GM04504 (cell line): ENCODE measurements around the gene ADGRL3.
"Not testable (repeated sequence)": the region's sequence is repeated elsewhere in the genome, so short reads cannot be mapped to it uniquely, and the experiment has no call there.

Experiments
- DNase-seq: peaks from one replicate; pipeline ENCODE4 v3.0.0-alpha.2; 2012; ENCODE audit warnings: low read depth

Gene ADGRL3

DNA sequence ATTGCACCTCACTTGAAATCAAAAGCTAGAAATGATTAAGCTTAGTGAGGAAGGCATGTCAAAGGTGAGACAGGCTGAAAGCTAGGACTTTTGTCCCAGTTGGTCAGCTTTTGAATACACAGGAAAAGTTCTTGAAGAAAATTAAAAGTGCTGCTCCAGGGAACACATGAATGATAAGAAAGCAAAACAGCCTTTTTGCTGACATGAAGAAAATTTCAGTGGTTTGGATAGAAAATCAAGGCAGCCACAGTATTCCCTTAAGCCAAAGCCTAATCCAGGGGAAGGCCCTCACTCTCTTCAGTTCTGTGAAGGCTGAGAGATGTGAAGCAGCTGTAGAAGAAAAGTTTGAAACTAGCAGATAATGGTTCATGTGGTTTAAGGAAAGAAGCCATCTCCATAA lies 150.8 kb downstream of the ADGRL3 start:
- DNase-seq = no peak

- DNase-seq = no peak
These were observed 156.6 kb downstream of the ADGRL3 start for GRCh38 chr4:61356696-61357095.

DNA sequence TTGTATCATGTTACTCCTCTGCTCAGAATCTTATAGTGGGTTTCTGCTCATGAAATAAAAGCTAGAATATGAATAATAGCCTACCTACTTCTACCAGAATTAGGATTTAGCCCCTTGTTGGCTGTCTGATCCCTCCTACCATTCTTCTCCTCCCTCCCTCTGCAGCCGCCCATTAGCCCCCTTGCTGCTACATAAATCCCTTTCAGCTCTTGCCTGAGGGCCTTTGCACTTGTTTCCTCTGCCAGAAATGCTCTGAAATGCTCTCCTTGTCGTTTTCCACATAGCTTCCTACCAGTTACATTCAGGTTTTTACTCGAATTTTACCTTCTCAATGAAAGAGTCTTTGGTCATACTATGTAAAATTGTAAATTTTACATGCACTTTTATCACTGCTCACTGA lies 159.2 kb downstream of the ADGRL3 start:
- no peak for DNase-seq

GRCh38 chr4:61372817-61373216 lies 172.7 kb downstream of the ADGRL3 start:
- DNase-seq = not testable (repeated sequence)

DNA sequence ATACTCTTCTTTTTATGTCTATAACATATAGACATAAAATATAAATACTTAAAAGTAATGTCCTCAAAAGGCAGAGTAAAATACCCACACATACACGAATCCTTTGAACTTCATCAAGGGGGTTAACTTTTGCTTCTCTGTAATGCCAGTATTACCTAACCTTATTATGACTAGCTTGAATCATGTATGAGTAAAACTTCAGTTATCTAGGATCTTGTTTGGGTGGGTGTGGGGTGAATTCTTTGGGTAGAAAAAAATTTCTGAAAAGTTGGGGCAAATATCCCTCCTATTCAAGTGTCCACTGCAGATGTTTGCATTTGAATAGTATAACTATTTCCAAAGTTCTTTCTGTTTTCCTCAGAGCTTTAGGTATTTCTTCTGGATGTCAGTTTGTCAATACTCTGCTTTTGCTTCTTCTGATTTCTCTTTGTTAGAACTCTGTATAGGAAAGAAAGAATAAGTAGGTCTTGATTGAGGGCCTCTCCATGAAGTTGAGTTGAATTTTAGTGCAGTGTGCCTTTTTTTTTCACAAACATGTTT lies 173.8 kb downstream of the ADGRL3 start:
- DNase-seq = no peak

GRCh38 chr4:61374447-61374891 lies 174.3 kb downstream of the ADGRL3 start:
- no peak for DNase-seq

DNA sequence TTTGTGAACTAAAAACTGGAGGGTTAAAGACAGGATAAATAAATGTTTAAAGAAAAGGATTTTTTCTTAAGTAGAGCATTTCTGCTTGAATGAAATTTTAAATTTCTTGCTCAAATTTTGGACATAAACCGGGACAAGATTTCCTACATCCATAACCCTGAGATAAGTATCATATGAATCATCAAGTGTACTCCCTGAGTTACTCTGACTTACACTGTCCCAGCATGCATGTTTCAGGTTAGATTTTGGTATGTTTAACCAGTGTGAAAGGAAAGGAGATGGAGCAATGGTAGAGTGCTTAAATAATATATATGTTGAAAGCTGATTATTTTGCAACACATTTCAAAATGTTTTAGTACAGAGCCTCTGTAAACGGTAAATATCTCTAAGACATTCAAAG lies 175.2 kb downstream of the ADGRL3 start:
- DNase-seq = no peak

GRCh38 chr4:61376301-61376700 lies 176.2 kb downstream of the ADGRL3 start:
- DNase-seq = no peak

GRCh38 chr4:61379406-61379805 lies 179.3 kb downstream of the ADGRL3 start:
- DNase-seq = no peak

- DNase-seq = no peak
These were observed 180.7 kb downstream of the ADGRL3 start for GRCh38 chr4:61380865-61381264.

DNA sequence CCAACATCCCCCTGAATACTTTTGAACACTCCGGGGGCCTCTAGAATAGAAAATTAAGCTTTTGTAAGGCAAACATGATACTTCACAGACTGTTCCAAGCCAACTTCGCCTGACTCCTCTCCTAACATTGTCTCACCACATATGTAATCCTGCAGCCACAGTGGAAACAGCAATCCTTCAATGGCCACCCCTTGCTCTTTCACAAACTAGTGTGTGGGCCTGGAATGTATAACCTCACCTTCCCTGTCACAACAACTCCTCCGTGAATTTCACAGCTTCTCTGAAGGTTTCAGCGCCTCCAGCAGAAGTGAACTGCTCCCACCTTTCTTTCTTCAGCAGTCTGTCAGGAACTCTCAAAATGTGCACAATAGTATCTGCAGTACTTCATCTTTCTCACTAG lies 185.1 kb downstream of the ADGRL3 start:
- no peak for DNase-seq

- DNase-seq = not testable (repeated sequence)
These were observed 187.2 kb downstream of the ADGRL3 start for GRCh38 chr4:61387372-61387771.

- no peak for DNase-seq
These were observed 189.5 kb downstream of the ADGRL3 start for GRCh38 chr4:61389640-61390039.

DNA sequence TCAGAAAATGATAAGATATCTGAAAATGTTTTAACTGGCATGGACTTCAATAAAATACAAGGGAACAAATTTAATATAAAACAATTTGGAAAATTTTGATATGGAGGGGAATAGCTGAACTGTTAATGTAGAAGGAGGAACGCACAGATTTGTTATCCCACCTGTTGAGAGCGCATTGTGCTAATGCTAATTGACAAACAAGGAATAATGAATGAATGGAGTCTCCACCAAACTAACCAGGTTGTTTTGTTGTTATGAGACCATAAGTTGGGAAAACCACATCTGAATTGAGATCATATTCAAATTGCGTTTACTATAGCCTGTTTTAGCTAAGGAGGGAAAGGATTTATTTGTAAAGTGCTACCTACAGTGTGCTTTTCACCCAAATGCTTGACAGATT lies 195.6 kb downstream of the ADGRL3 start:
- no peak for DNase-seq

DNA sequence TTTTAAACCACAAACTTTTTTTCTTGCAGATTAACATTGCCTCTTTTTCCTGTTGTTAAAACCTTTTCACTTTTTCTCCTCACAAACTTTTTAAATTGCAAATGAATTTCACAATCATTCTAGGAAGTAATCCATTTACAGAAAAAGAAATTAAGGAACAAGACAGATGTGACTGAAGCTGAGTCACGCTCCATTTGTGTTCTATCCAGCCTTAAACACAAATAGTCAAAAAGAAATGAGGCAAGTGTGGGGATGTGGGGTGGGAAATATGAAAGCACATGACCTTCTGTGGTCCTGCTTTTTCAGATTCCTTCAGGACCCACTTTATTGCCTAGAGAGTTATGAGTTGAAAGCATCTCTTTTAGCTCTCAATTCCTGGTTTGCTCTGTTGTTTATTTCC lies 197.0 kb downstream of the ADGRL3 start:
- peak; percentile 0 for DNase-seq

- DNase-seq = no peak
These were observed 200.4 kb downstream of the ADGRL3 start for GRCh38 chr4:61400439-61401038.

DNA sequence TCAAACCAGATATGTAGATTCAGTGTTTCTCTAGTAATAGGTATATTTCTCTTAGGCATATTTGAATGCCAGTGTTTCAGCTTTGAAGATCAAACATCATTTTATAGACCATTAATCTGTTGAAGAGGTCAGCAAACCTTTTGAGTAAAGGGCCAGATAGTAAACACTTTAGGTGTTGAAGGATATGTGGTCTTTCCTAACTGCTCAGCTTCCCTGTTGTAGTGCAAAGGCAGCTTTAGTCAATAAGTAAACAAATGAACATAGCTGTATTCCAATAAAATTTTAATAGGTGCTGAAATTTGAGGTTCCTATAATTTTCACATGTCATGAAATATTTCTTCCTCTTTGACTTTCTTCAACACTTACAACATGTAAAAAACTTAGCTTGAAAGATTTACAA lies 201.6 kb downstream of the ADGRL3 start:
- no peak for DNase-seq

GRCh38 chr4:61405307-61405706 lies 205.2 kb downstream of the ADGRL3 start:
- no peak for DNase-seq

DNA sequence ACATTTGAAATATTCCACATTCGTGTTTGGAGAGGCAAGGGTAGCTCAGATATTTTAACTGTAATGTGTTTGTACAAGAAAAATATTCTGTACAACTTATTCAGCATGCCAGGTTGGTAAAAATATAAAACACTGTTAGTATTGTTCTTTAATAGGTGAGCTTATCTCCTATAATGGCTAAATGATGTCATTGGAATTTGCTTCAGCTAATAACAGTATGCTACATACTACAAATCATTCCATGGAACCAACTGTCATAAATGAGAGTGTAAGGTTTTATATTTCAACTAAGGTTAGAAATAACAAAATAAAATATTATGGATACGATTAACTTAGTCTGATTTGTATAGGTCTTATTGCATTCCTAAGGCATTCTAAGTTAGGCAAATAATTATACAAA lies 206.6 kb downstream of the ADGRL3 start:
- no peak for DNase-seq

DNA sequence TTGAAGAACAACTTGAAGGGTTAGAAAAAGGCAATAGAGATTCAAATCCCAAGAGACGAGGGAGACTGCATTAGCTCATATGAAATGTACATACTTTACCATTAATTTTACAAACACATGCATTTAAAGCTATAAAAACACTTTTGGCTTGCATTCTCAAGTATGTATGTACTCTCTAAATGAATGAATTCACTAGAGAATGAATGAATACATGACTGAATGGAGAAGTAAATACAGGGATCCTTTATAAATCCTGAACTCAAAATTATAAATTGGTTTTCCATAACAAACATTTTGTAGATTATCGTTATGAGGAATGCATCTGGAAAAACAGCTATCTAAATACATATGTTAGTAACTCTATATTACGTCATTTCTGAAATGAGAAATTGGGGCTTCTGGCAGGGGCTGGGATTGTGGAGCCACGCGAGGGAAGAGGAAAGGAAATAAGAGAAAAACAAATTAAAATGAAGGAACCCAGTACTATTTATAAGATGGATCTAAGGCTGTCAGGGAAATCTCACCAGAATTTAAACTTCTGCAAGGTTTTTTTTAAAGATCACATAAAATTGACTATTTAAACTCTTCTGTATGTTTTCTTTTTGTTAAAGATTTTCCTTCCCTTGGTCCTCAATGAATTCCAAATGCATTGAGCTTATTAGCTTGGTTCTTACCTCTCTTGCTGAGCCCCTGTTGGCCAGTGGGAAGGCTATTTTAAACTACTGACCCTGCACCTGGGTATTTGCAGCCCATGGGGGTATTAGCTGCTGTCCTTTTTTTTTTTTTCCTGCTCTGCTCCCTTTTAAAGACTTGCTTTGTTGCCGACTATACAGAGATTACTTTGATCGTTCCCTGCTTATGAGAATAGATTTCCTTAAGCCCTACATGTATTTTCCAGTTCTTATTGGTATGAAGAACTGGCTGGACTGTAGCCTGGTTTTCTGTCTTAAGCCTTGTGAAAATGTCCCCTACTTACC lies 207.8 kb downstream of the ADGRL3 start:
- DNase-seq = no peak

GRCh38 chr4:61408861-61409260 lies 208.7 kb downstream of the ADGRL3 start:
- DNase-seq = no peak

GRCh38 chr4:61411241-61411640 lies 211.1 kb downstream of the ADGRL3 start:
- DNase-seq = no peak

- no peak for DNase-seq
These were observed 225.2 kb downstream of the ADGRL3 start for GRCh38 chr4:61425315-61425714.
